ENCODE results near the gene EP300. TPM values are rescaled to one million over a fixed set of nuclear protein-coding genes. Genes with fewer than 3 reads are reported as not detected.

The EP300 gene
- total and polyA plus RNA-seq, 8 donors = 63.3 to 80.1 (median 76.9) TPM

DNA sequence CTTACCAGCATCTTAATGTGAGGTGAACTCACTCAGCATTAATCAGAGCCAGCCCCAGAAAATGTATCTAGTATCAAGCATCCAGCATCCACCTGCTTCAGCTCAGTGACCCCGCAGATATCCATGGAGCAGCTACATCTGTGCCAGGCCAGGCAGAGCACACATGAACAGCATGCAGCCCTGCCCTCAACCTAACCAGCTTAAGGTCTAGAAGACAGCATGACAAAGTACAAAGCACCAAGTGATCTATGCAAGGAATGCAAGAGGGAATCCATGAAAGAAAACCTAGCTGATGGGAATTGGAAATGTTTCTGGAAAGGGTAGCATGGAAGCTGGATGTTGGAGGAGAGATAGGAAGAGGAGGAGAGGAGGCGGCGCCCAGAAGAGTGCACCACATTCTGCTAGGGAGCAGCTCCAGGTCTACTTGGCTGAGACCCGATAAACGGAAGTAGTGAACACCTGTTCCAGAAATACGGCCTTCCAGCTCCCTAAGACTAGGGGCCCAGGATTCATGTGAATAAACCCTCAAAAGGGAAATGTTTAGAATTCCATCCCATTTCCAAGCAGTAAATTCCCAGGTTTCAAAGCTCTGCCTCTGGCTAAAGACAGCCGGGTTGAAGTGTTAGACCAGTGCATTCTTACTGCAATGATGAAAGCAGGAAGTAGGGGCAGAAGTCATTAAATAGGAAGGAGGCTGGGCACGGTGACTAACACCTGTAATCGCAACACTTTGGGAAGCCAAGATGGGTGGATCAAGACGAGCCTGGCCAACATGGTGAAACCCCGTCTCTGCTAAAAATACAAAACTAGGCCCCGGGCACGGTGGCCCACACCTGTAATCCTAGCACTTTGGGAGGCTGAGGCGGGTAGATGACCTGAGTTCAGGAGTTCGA is 89.2 kb downstream of the EP300 start:
- Histone ChIP-seq H3K4me3 (no peak overlapping the region), H3K9me3 (no peaks in the 10 kb centered on the region), H3K36me3 (peaks cover 0 to 39% of the 10 kb centered on the region in 2 donors), H3K27me3 (no peaks in the 10 kb centered on the region), H3K4me1 (peaks cover 5 to 13% of the 10 kb centered on the region in 2 donors), H3K27ac (peak overlapping the region; percentile 26 to 50)
- DNase-seq (no peak), ATAC-seq (peak; percentile 87)
- TF ChIP-seq, protein P1, sequence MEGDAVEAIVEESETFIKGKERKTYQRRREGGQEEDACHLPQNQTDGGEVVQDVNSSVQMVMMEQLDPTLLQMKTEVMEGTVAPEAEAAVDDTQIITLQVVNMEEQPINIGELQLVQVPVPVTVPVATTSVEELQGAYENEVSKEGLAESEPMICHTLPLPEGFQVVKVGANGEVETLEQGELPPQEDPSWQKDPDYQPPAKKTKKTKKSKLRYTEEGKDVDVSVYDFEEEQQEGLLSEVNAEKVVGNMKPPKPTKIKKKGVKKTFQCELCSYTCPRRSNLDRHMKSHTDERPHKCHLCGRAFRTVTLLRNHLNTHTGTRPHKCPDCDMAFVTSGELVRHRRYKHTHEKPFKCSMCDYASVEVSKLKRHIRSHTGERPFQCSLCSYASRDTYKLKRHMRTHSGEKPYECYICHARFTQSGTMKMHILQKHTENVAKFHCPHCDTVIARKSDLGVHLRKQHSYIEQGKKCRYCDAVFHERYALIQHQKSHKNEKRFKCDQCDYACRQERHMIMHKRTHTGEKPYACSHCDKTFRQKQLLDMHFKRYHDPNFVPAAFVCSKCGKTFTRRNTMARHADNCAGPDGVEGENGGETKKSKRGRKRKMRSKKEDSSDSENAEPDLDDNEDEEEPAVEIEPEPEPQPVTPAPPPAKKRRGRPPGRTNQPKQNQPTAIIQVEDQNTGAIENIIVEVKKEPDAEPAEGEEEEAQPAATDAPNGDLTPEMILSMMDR (IDR thresholded peaks at IDR 0.05) = no peak
- intact Hi-C loops (cut with DNase I) = no loop called here

DNA sequence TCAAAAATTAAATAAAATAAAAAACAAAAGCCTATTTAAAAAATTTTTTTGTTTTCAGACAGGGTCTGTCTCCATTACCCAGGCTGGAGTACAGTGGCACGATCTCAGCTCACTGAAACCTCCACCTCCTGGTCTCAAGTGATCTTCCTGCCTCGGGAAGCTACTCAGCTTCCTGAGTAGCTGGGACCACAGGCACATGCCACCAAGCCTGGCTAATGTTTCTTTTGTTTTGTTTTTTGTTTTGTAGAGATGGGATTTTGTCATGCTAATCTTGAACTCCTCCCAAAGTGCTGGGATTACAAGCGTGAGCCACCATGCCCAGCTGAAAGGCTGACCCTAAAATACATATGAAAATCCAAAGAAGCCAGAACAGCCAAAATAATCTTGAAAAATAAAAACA is 92.3 kb downstream of the EP300 start:
- Histone ChIP-seq H3K4me3 (no peak overlapping the region), H3K36me3 (peaks cover 0 to 11% of the 10 kb centered on the region in 2 donors), H3K4me1 (peaks cover 5 to 13% of the 10 kb centered on the region in 2 donors), H3K27me3 (no peaks in the 10 kb centered on the region), H3K9me3 (no peaks in the 10 kb centered on the region), H3K27ac (no peak overlapping the region)
- ATAC-seq (no peak), DNase-seq (no peak)
- TF ChIP-seq, protein P1 (IDR thresholded peaks at IDR 0.05) = no peak
- intact Hi-C loops (cut with DNase I) = no loop called here

DNA sequence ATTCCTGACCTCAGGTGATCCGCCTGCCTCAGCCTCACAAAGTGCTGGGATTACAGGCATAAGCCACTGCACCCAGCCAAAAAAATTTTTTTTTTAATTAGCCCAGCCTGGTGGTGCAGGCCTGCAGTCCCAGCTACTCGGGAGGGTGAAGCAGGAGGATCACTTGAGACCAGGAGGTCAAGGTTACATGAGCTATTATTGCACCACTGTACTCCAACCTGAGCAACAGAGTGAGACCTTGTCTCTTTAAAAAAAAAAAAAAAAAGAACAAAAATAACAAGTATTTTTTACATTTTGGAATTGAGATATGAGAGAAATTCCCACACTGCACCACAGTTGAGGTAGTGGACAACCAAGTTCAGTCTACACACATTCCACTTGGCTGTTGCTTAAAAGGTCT is 99.1 kb downstream of the EP300 start:
- ATAC-seq (no peak), DNase-seq (no peak)
- no peaks in the 10 kb centered on the region for H3K36me3 ChIP-seq
- H3K27me3 ChIP-seq = no peaks in the 10 kb centered on the region
- TF ChIP-seq, protein P1 (IDR thresholded peaks at IDR 0.05) = no peak
- H3K9me3 ChIP-seq = no peaks in the 10 kb centered on the region
- H3K27ac ChIP-seq = no peak overlapping the region
- intact Hi-C loops (cut with DNase I) = no loop called here
- H3K4me3 ChIP-seq = no peak overlapping the region
- peaks cover 0 to under 1% of the 10 kb centered on the region in 2 donors for H3K4me1 ChIP-seq

DNA sequence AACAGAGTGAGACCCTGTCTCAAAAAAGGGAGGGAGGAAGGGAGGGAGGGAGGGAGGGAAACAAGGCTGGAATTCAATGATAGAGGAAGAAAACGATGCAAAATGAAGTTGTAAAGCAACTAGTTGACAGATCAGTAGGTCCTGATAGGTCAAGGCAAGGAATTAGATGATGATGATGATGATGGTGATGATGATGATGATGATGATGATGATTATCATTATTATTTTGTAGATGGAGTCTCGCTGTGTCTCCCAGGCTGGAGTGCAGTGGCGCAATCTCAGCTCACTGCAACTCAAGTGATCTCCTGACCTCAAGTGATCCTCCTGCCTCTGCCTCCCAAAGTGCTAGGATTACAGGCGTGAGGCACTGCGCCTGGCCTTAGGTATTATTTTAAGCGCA is 101.4 kb downstream of the EP300 start:
- H3K27me3 ChIP-seq = no peaks in the 10 kb centered on the region
- TF ChIP-seq, protein P1 (IDR thresholded peaks at IDR 0.05) = no peak
- ATAC-seq (no peak), DNase-seq (no peak)
- H3K36me3 ChIP-seq = no peaks in the 10 kb centered on the region
- no peaks in the 10 kb centered on the region for H3K9me3 ChIP-seq
- intact Hi-C loops (cut with DNase I) = no loop called here
- H3K4me3 ChIP-seq = no peak overlapping the region
- peaks cover 0 to 18% of the 10 kb centered on the region in 2 donors for H3K4me1 ChIP-seq
- no peak overlapping the region for H3K27ac ChIP-seq
